Measurements from ENCODE around the gene PIP5K1C.
A peak's percentile ranks its signal among the peaks of the same experiment; 100 is the strongest.

The PIP5K1C gene

DNA sequence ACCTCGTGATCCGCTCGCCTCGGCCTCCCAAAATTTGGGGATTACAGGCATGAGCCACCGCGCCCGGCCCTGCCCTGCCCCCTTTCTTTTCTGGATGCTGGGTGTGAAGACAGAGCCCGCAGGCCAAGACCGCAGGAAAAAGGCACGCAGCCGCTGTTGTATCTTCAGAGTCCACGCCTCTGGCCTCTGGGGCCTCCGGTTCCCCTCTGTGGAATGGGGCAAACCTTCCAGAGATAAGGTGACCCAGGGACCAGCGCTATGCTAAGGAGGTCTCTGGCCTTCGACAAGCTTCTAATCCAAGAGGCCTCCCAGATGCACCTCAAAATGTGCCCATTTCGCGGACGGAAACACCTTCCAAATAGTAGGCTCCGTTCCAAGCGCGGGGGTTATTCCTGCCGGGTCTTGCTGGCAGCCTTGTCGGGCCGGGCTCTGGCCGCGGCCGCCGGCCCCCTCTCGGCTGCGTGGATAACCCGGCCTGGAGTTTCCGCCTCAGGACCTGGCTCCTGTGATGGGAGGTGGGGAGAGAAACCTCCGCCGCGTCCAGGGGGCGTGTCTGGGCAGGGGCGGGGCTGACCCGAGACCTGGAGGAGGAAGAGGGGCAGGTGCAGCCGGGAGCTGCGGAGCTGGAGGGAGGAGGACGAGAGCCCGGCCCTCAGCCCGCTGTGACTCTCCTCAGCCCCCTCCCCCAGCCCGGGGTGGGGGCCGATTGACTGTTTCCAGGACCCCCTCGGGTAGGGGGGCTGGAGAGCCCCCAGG is 21.0 kb upstream of the PIP5K1C start:
- DNase-seq: peak; percentile 77

DNA sequence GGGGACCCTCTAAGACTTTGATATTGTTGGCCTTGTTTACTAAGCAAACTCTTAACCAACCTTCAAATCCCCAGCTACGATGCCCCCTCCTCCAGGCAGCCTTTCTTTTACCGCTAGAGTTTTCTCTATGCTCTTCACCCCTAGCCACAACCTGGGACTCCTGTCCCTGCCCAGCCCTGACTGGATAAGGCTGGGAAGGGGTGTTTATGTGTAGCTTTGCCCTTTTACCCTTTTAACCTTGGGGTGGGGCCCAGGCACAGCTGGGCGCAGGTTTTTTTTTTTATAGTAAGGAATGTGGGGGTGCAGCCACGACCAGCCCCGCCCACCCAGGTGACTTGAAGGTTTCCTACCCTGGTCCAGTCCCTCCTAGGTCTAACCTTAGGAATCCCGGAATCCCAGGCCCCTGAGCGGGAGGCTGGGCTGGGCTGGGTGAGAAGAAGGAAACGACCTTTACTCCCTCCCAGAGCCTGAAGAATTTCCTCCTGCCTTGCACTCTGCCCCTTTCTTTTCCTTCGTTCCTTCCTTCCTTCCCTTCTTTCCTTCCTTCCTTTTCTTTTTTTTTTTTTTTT is 20.2 kb upstream of the PIP5K1C start:
- DNase-seq: no peak

DNA sequence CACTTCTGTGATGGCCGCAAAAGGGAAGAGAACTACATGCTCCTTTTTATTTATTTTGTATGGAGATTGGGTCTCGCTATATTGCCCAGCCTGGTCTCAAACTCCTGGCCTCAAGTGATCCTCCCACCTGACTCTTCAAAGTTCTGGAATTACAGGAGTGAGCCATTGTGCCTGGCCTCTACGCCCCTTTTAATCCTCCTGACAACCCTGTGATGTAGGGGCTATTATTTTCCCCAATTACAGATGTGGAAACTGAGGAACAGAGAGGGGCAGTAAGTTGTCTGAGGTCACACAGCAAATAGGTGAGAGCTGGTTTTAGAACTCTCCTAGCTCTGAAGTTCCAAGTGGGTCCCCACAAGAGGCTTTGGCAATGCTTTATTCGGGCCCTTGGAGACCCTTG is 19.6 kb upstream of the PIP5K1C start:
- no peak for DNase-seq

DNA sequence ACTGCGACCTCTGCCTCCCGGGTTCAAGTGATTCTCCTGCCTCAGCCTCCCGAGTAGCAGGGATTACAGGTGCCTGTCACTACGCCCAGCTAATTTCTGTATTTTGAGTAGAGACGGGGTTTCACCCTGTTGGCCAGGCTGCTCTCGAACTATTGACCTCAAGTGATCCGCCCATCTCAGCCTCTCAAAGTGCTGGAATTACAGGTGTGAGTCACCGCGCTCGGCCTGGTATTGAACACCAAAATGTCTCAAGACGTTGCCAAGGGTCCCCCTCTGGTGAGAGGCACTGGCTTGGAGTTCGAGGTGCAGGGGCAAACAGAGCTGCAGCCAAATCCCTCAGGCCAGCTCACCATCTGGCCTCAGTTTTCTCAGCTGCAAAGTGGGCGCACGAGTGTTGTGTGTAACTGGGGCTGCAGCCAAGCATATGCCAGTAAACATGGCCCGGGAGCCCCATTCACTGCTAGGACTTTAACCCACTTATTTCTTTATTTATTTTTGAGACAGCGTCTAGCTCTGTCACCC is 15.9 kb upstream of the PIP5K1C start:
- no peak for DNase-seq

DNA sequence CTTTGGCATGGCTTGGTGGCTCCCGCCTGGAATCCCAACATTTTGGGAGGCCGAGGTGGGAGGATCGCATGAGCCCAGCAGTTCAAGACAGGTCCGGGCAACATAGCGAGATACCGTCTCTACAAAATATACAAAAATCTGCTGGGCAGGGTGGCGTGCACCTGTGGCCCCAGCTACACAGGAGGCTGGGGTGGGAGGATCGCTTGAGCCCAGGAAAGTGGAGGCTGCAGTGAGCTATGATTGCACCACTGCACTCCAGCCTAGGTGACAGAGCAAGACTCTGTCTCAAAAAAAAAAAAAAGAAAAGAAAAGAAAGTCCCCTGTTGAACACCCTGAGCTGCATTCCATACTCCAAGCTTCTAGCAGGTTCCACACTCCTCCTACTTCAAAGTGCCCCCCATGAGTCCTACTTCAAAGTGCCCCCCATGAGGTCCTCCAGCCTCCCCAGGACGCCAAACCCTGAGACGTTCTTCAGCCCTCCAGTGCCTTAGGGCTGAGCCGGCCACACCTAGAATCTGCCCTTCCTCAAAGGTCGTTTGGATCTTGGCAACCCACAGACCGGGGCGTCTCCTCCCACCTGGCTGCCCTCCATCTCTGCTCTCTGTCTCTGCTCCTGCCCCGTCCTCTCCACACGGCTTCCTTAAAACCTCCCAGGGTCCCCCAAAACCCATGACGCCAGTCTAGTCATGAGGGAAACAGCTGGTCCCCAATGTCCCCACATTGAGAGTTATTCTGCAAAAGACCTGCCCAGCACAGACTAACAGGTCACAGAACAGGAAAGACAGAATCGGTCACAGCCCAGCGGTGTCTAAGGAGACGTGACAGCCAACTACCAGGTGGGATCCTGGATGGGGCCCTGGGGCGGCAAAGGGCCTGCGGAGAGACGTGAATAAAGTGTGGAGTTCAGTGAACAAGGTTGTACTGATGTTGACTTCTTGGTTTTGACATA is 12.7 kb upstream of the PIP5K1C start:
- DNase-seq: no peak

DNA sequence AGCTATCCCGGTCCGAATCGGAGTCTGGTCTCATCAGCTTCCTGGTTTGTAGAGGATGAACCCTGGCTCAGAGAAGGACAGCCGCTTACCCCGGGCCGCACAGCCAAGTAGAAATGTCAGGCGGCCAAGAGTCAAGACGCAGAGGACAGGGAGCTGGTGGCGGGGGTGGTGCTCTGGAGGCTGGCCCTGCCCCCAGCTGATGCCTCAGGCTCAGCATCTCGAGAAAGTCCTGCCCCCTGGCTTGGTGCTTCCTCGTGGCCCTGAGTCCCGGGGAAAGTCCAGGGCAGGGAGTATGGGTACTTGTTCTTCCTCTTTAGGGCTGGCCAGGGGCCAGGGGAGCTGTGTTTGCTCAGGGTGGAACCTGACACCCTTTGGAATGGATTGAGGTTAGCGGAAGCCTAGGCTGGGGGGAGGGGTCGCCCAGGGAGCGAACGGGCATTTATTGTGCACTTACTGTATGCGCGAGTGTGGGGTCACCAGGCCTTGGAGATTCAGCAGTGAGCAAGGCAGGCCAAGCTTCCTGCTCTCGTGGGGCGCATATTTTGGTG is 10.1 kb upstream of the PIP5K1C start:
- no peak for DNase-seq

DNA sequence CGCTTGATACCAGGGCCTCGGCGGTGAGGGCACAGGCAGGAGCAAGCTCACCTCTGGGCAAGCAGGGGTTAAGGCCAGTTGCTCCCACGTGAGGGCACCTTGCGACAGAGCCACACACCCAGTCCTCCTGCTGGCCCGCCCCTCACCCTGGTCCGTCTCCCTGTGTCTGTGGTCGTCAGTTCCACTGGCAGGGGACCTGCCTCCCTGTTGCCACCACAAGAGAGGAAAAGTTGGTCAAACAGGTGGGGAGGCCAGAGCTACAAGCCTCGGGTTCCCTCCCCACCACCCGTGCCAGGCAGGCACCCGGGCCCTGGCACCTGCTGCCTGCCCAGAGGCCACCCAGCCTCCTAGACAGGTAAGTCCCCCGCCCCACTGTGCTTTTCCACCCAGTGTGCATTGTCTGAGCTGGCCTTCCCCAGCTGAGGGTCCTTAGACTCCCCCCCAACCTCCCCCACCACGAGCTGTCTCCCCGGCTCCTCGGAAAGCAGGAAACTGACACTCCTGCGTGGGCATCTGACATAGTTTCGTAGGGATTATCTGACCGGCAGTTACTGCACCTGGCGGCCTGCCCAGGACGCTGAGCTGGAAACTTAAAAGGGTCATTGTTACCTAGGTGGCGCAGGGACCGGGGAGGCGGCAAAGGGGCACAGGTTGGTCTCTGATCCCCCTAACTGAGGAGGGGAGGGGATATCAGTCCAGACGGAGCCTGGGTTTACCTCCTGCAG is 8.1 kb upstream of the PIP5K1C start, which contains the start of gene TJP3:
Gene TJP3, plus strand, starts transcription at position 178 of the 725 bp plus-strand sequence. CDS start 20,049 bp downstream, outside the sequence.
- no peak for DNase-seq

DNA sequence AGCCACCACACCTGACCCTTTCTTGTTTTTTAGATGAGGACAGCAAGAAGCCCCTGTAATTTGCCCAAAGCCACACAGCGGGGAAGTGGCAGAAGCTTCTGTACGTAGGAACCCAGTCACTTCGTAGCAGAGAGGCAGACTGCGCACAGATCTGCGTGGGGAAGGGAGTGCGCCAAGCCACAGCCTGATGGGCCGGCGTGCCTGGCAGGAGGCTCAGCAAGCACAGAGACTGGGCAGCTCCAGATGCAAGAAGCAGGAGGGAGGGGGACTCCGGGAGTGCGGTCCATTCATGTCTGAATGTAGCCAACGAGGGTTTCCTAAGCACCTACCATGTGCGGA is 7.6 kb upstream of the PIP5K1C start:
- no peak for DNase-seq

DNA sequence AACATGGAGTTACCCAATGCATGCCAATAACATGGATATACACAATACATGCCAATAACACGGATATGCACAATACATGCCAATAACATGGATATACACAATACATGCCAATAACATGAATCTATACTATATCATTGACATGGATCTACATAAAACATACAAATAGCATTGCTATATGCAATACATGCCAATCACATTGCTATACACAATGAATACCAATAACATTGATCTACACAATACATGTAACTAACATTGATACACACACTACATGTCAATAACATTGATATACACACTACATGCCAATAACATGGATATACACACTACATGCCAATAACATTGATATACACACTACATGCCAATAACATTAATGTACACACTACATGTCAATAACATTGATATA is 932 bp upstream of the PIP5K1C start:
- DNase-seq: no peak

DNA sequence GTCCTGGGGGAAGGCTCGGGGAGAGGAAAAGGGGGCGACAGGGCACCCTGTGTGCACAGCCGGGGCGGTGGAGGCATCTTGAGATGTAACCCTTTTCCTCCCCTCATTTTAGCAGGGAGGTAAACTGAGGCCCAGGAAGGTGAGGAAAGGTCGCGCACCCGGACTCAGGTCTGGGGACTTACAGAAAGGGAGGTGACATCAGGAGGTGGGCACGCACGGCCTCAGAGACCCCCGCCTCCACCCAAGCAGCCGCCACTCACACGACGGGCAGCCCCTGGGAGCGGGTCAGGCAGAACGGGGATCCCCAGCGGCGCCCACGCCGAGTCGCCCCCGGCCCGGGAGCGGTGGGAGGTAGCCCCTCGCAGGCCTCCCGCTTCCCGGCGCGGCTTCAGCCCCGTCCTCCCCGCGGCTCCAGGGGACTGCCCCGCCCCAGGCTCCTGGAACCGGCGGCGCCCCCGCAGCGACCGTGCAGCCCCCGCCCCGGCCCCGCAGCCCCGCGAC is 477 bp downstream of the PIP5K1C start:
- DNase-seq: no peak

DNA sequence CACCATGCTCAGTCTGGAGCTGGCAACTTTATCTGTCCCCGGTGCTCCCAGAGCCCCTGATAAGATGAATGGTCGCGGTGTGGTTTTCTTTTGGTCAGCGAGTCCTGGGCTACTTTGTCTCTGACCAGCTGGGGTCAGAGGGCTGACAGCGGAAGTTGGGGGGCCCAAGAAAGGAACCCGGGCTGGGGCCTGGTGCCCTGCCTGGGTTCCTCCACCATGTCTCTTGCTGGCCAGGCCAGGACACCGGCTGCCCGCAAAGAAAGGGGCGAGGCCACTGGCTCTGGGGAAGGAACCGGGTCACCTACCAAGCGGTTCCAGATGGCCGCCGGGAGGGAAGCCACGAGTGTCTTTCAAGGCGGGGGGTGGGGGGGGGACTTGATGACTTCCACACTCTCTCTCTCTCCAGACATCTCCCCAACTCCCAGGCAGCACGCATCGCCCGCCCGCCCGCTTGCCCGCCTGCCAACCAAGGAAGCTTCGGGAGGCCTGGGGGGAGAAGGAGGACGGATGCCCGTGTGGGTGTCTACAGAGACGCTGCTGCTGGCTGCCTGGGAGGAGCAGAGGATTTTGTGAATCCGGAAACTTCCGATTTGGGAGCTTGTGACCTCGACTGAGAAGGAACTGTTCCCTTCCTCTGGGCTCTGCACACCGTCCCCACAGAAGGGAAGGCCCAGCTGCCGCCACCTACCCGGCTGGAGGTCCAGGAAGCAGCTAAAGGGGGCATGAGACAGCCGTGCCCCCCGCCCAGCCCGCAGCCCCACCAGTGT is 1.1 kb downstream of the PIP5K1C start:
- DNase-seq: no peak

DNA sequence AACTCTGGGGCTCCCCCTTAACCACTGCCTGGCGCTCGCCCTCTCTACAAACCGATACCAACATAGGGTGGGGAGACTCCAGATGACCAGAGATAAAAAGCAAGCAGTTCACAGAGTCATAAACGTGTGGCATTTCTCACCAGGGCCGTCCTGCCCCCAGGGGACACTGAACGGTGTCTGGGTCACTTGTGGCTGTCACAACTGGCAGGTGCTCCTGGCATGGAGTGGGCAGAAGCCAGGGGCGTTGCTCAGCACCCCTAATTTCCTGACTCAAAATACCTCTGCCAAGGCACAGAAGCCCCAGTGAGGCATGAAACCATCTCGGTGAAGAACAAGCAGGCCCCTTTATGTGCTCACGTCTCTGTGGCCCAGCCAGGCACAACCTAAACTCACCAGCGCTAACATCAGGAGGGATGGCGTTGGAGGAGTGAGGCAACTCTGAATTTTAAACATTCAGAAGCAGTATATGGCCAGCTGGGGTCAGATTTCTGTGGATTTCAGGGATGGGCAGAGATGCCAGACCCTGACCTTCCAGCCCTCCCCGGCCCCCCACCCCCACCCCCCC is 1.8 kb downstream of the PIP5K1C start:
- DNase-seq: no peak

DNA sequence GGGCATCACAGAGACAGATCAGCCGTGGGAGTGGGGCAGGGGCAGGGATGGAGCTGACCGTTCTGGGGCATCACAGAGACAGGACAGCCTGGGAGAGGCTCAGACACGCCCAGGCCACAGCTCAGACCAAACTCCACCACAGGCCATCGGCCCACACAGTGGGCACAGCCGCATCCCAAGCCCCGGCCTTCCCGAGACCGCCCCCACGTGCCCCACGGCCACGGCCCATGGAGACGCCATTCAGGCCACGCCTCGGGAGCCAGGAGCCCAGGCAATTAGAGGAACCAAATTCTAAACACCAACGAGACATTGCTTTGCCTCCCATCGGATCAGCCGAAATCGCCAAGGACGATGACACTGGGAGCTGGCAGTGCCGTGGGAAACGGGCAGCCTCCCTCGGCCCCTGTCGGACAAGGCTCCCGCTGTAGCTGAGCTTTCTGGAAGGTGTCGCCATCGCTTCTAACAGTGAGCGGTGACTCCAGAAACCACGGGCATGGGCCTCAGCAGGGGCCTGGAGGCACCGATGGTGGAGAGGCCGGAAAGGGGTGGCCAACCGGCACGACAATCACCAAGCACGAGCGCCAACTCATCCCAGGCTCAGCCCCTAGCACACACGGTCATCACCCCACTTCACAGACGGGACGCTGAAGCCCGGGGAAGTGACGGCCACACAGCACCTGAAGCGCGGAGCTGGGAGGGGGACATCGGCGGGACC is 2.4 kb downstream of the PIP5K1C start:
- DNase-seq: no peak

DNA sequence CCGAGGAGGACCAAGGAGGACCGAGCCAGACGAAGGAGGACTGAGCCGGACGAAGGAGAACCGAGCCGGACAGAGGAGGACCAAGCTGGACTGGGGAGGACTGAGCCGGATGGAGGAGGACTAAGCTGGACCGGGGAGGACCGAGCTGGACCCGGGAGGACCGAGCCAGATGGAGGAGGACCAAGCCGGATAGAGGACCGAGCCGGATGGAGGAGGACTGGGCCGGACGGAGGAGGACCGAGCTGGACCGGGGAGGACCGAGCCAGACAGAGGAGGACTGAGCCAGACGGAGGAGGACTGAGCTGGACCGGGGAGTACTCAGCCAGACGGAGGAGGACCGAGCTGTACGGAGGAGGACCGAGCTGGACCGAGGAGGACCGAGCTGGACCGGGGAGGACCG is 3.2 kb downstream of the PIP5K1C start:
- no peak for DNase-seq

DNA sequence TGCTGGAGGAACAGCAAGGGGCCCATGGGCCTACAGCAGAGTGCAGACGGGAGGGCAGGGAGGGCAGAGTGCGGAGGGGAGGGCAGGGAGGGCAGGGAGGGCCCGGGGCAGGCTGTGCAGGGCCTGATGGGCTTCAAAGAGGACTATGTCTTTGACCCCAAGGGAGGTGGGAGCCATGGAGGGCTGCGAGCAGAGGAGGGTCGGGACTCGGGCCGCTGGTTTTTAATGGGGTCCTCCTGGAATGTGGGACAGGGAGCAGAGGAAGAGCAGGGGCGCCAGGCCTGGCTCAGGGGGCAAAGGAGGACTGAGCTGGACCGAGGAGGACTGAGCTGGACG is 3.6 kb downstream of the PIP5K1C start:
- no peak for DNase-seq

DNA sequence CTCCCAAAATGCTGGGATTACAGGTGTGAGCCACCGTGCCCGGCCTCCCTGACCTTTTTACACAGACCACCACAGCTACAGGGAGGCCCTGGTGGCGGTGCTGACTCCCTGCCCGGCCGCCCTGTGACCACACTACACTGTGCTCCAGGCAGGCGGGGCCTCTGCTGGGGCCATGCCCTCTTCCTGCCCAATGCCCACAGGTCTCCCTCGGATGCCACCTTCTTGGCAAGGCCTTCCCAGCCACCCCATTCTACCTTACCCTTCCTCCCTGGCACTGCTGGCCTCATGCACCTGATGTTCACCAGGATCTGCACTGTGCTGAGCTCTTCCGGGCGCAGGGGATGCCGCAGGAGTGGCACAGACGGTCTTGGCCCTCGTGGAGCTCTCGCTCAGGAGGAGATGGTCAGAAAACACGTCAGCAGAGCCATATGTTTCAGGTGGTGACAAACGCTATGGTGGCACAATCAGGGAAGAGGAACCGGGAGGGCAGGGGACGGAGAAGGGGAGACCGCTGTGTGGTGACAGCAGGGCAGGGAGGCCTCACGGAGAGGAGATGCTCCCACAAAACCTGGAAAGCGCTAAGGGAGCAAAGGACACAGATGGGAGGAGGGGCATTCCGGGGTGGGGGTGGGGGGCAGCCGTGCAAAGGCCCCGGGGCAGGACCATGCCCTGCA is 4.1 kb downstream of the PIP5K1C start:
- DNase-seq: no peak

DNA sequence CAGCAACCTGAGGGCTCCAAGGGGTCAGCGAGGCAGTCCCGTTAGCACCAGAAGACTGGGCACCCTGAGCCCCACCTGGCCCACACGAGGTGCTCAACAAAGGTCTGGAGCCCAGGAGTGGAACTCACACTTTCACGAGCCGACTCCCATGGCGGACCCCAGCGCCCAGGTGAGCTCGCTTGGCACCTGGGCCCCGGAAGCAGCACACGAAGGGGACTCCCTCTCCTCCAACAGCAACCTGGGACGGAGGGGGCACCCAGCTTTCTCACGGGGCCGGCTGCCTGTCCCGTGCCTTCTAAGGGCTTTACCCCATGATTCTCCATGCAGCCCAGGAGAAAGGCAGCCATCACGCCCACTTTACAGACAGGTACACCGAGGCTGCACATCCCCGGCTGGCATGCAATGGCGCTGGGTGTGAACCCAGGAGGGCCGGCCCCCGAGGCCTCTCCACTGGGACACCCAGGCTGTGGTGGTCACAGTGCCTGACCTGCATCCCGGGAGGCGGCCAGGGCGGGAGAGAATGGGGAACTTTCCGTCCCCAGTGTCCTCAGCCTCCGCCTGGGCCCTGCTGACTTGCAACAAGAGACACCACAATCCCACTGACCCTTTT is 5.0 kb downstream of the PIP5K1C start:
- DNase-seq: no peak

DNA sequence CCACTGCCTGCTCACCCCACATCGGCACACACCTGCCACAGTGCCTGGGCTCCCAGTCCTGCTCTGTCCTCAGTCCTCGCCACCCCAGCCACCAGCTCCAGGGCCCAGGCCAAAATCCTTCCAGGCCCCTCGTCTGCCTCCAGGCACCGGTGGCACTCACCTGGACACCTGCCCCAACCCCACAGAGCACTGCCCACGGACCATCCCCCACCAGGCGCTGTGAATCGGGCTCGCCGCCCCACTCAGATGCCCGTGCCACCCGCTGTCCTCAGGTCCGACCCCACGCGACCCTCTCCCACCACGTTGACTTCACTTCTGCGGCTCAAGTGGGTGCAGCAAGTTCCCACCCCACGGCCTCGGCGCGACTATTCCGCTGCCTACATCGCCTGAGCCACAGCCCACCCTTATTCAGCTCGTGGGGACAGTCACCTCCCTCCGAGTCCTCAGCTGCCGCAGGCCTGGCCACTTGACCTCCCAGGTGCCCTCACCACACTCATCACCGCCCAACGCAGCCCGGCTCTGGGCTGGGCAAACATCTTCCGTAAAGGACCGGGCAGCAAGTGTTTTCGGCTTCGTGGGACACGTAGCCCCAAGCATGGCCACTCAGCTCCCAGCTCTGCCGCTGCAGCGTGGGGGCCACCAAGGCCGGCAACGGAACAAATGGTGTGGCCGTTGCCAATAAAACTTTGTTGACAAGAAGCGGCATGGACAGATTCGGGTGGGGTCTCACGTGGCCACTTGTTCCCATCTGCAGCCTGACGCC is 5.7 kb downstream of the PIP5K1C start:
- DNase-seq: no peak
